Measurements from ENCODE around the gene SNAP25.
A peak's percentile ranks its signal among the peaks of the same experiment; 100 is the strongest.

The SNAP25 gene

GRCh38 chr20:10216146-10216791 is 2.4 kb upstream of the SNAP25 start (continued):
- TF ChIP-seq ZNF621 (tag by site-specific recombination; IDR thresholded peaks at IDR 0.05) = no peak
- no peak for TF ChIP-seq ZBTB10 (tag by site-specific recombination; IDR thresholded peaks at IDR 0.05)
- TF ChIP-seq ZNF148 (tag by site-specific recombination; IDR thresholded peaks at IDR 0.05; ENCODE audit: borderline replicate concordance) = no peak
- no peak for TF ChIP-seq ZNF791 (tag by site-specific recombination; IDR thresholded peaks at IDR 0.05)
- no peak for TF ChIP-seq ZNF530 (tag by site-specific recombination; IDR thresholded peaks at IDR 0.05; ENCODE audit: low read depth)
- TF ChIP-seq ATF2 (tag by site-specific recombination; IDR thresholded peaks at IDR 0.05; ENCODE audit: low read depth) = peak; percentile 63; the same call in 1 of the 2 replicates
- no peak for TF ChIP-seq ZNF169 (tag by site-specific recombination; IDR thresholded peaks at IDR 0.05)
- peak; percentile 75 for TF ChIP-seq ZNF639 (tag by site-specific recombination; IDR thresholded peaks at IDR 0.05)
- peak; percentile 83 for TF ChIP-seq ZNF629 (tag by site-specific recombination; IDR thresholded peaks at IDR 0.05)
- TF ChIP-seq YY1 (tag by site-specific recombination; IDR thresholded peaks at IDR 0.05) = no peak
- TF ChIP-seq PRDM4 (tag by site-specific recombination; IDR thresholded peaks at IDR 0.05) = peak; percentile 95
- TF ChIP-seq ZNF747 (tag by site-specific recombination; IDR thresholded peaks at IDR 0.05) = no peak
- no peak for TF ChIP-seq ZNF391 (tag by site-specific recombination; IDR thresholded peaks at IDR 0.05; ENCODE audit: borderline replicate concordance, low read depth)
- TF ChIP-seq KLF9 (tag by site-specific recombination; IDR thresholded peaks at IDR 0.05; ENCODE audit: low read depth) = no peak
- TF ChIP-seq ZBTB7A (tag by site-specific recombination; IDR thresholded peaks at IDR 0.05; ENCODE audit: low read depth) = no peak
- TF ChIP-seq ZBTB17 (tag by site-specific recombination; IDR thresholded peaks at IDR 0.05) = peak; percentile 44; the same call in 1 of the 2 replicates
- TF ChIP-seq ZNF350 (tag by site-specific recombination; IDR thresholded peaks at IDR 0.05) = no peak
- no peak for TF ChIP-seq ZNF777 (tag by site-specific recombination; IDR thresholded peaks at IDR 0.05; ENCODE audit: borderline replicate concordance)
- TF ChIP-seq KLF8 (tag by site-specific recombination; IDR thresholded peaks at IDR 0.05) = peak; percentile 66
- no peak for TF ChIP-seq KLF16 (tag by site-specific recombination; IDR thresholded peaks at IDR 0.05)
- no peak for TF ChIP-seq ZNF223 (tag by site-specific recombination; IDR thresholded peaks at IDR 0.05)
- TF ChIP-seq ZNF398 (tag by site-specific recombination; IDR thresholded peaks at IDR 0.05) = no peak
- TF ChIP-seq TRIM28 (IDR thresholded peaks at IDR 0.05; ENCODE audit: borderline replicate concordance, low read length) = 0 out of 2 replicates have a peak, but pooled peaks have one; percentile 31
- TF ChIP-seq YY2 (tag by site-specific recombination; IDR thresholded peaks at IDR 0.05) = no peak
- no peak; the same call in 1 of the 2 replicates for TF ChIP-seq IKZF3 (tag by site-specific recombination; IDR thresholded peaks at IDR 0.05)
- TF ChIP-seq ZNF366 (tag by site-specific recombination; conservative IDR thresholded peaks at IDR 0.05) = peak; percentile 53; the same call in 1 of the 2 replicates
- TF ChIP-seq OVOL3 (tag by site-specific recombination; IDR thresholded peaks at IDR 0.05) = no peak
- TF ChIP-seq ZNF184 (tag by site-specific recombination; IDR thresholded peaks at IDR 0.05) = no peak
